ENCODE data around the gene NEU2. TPM values are rescaled to one million over a fixed set of nuclear protein-coding genes. Genes with fewer than 3 reads are reported as not detected.
A peak's percentile ranks its signal among the peaks of the same experiment; 100 is the strongest.

NEU2 gene
- total and polyA plus RNA-seq, 2 of the 13 experiments (the other 11 are each of a cell fraction or from before 2014, with no cell fraction given): not detected

DNA sequence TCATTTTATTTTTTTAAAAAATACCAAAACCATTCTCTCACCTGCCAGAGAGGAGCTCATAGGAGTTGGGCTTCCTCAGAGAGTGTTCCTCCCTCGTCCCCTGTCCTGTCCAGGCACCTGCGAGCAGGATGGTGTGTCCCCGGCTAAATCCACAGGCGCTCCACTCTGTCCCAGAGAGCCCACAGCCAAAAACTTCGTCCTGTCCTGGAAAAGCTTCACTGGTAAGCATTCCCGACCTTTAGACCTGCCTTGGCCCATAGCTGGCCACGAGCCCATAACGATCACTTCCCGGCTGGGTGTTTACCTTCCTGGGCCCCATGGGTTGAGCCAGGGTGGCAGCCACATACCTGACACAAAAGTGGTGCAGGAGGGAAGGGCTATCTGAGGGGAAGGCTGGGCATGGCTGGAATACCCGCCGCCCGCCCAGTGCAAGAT, 19.4 kb upstream of the NEU2 start, which contains the start of gene NGEF (continued):
- no peak for TF ChIP-seq ZBTB3 (CRISPR knock-in tag; IDR thresholded peaks at IDR 0.05; ENCODE audit: borderline replicate concordance, low read depth)
- TF ChIP-seq, protein P1, sequence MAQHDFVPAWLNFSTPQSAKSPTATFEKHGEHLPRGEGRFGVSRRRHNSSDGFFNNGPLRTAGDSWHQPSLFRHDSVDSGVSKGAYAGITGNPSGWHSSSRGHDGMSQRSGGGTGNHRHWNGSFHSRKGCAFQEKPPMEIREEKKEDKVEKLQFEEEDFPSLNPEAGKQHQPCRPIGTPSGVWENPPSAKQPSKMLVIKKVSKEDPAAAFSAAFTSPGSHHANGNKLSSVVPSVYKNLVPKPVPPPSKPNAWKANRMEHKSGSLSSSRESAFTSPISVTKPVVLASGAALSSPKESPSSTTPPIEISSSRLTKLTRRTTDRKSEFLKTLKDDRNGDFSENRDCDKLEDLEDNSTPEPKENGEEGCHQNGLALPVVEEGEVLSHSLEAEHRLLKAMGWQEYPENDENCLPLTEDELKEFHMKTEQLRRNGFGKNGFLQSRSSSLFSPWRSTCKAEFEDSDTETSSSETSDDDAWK (CRISPR knock-in tag; IDR thresholded peaks at IDR 0.05): no peak
- TF ChIP-seq SMARCE1 (IDR thresholded peaks at IDR 0.05; ENCODE audit: borderline replicate concordance): no peak
- TF ChIP-seq ZNF180 (CRISPR knock-in tag; IDR thresholded peaks at IDR 0.05; ENCODE audit: borderline replicate concordance, low read depth): no peak
- TF ChIP-seq, protein P2, sequence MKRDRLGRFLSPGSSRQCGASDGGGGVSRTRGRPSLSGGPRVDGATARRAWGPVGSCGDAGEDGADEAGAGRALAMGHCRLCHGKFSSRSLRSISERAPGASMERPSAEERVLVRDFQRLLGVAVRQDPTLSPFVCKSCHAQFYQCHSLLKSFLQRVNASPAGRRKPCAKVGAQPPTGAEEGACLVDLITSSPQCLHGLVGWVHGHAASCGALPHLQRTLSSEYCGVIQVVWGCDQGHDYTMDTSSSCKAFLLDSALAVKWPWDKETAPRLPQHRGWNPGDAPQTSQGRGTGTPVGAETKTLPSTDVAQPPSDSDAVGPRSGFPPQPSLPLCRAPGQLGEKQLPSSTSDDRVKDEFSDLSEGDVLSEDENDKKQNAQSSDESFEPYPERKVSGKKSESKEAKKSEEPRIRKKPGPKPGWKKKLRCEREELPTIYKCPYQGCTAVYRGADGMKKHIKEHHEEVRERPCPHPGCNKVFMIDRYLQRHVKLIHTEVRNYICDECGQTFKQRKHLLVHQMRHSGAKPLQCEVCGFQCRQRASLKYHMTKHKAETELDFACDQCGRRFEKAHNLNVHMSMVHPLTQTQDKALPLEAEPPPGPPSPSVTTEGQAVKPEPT (CRISPR knock-in tag; IDR thresholded peaks at IDR 0.05; ENCODE audit: low read depth): no peak; the same call in 1 of the 2 replicates
- TF ChIP-seq, protein P3, sequence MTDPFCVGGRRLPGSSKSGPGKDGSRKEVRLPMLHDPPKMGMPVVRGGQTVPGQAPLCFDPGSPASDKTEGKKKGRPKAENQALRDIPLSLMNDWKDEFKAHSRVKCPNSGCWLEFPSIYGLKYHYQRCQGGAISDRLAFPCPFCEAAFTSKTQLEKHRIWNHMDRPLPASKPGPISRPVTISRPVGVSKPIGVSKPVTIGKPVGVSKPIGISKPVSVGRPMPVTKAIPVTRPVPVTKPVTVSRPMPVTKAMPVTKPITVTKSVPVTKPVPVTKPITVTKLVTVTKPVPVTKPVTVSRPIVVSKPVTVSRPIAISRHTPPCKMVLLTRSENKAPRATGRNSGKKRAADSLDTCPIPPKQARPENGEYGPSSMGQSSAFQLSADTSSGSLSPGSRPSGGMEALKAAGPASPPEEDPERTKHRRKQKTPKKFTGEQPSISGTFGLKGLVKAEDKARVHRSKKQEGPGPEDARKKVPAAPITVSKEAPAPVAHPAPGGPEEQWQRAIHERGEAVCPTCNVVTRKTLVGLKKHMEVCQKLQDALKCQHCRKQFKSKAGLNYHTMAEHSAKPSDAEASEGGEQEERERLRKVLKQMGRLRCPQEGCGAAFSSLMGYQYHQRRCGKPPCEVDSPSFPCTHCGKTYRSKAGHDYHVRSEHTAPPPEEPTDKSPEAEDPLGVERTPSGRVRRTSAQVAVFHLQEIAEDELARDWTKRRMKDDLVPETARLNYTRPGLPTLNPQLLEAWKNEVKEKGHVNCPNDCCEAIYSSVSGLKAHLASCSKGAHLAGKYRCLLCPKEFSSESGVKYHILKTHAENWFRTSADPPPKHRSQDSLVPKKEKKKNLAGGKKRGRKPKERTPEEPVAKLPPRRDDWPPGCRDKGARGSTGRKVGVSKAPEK (CRISPR knock-in tag; IDR thresholded peaks at IDR 0.05; ENCODE audit: borderline replicate concordance): no peak
- no peak; the same call in 1 of the 2 replicates for TF ChIP-seq ZNF430 (CRISPR knock-in tag; IDR thresholded peaks at IDR 0.05)
- no peak for TF ChIP-seq ZNF709 (CRISPR knock-in tag; IDR thresholded peaks at IDR 0.05)
- TF ChIP-seq TBL1XR1 (IDR thresholded peaks at IDR 0.05; ENCODE audit: borderline replicate concordance, low read length, partially characterized antibody): no peak
- TF ChIP-seq ZNF337 (CRISPR knock-in tag; IDR thresholded peaks at IDR 0.05; ENCODE audit: borderline replicate concordance, low read depth): peak; percentile 89; the same call in 1 of the 2 replicates
- no peak for TF ChIP-seq HOXA5 (CRISPR knock-in tag; IDR thresholded peaks at IDR 0.05)
- TF ChIP-seq ZNF468 (CRISPR knock-in tag; IDR thresholded peaks at IDR 0.05): no peak
- no peak for TF ChIP-seq SAFB2 (CRISPR knock-in tag; IDR thresholded peaks at IDR 0.05; ENCODE audit: borderline replicate concordance, low read depth)
- no peak for TF ChIP-seq PAWR (CRISPR knock-in tag; IDR thresholded peaks at IDR 0.05; ENCODE audit: borderline replicate concordance)
- TF ChIP-seq, protein P4, sequence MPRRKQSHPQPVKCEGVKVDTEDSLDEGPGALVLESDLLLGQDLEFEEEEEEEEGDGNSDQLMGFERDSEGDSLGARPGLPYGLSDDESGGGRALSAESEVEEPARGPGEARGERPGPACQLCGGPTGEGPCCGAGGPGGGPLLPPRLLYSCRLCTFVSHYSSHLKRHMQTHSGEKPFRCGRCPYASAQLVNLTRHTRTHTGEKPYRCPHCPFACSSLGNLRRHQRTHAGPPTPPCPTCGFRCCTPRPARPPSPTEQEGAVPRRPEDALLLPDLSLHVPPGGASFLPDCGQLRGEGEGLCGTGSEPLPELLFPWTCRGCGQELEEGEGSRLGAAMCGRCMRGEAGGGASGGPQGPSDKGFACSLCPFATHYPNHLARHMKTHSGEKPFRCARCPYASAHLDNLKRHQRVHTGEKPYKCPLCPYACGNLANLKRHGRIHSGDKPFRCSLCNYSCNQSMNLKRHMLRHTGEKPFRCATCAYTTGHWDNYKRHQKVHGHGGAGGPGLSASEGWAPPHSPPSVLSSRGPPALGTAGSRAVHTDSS (CRISPR knock-in tag; conservative IDR thresholded peaks at IDR 0.05): no peak

Data from HepG2 (cell line).